ENCODE data around the gene NTSR2.

DNA sequence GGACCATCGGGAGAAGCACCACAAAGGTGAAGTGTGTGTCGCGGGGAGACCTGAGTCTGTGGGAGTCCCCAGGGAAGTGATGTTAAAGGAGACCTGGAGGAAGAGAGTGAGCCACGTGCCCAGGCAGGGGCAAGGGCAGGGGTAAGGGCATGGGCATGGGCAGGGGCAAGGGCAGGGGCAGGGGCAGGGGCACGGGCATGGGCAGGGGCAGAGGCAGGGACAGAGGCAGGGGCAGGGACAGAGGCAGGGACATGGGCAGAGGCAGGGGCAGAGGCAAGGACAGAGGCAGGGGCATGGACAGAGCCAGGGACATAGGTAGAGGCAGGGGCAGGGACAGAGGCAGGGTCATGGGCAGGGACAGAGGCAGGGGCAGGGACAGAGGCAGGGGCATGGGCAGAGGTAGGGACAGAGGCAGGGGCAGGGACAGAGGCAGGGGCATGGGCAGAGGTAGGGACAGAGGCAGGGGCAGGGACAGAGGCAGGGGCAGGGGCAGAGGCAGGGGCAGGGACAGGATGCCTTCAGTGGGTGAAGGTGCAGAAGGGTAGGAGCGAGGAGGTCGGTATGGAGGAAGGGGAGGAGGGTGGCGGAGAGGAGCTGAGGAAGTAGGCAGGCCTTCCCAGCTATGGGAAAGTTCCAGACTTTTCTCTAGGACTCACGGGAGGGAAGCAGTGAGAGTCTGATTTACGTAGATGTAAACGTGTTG is 33.3 kb downstream of the NTSR2 start:
- TF ChIP-seq TAF1 (IDR thresholded peaks at IDR 0.05; ENCODE audit: low read depth, low read length) (no peak), POLR2A (IDR thresholded peaks at IDR 0.05; ENCODE audit: control extremely low read depth in 1 of 2, low read depth in 2 of 2, low read length in 2 of 2) (no peak), RFX5 (IDR thresholded peaks at IDR 0.05; ENCODE audit: borderline replicate concordance, low read depth, low read length) (no peak), HDAC2 (IDR thresholded peaks at IDR 0.05; ENCODE audit: borderline replicate concordance in 1 of 2, low read depth in 2 of 2, low read length in 2 of 2) (no peak), EZH2 (IDR thresholded peaks at IDR 0.05; ENCODE audit: low read depth, low read length, severe bottlenecking) (no peak), CHD2 (IDR thresholded peaks at IDR 0.05; ENCODE audit: low read length) (no peak), BCL11A (IDR thresholded peaks at IDR 0.05; ENCODE audit: low read depth in 2 of 2, low read length in 2 of 2) (no peak), YY1 (IDR thresholded peaks at IDR 0.05; ENCODE audit: low read depth, low read length) (no peak), CEBPB (IDR thresholded peaks at IDR 0.05; ENCODE audit: low read depth, low read length) (no peak), TEAD4 (IDR thresholded peaks at IDR 0.05; ENCODE audit: low read depth, low read length) (no peak), EGR1 (IDR thresholded peaks at IDR 0.05; ENCODE audit: borderline replicate concordance, low read depth, low read length) (no peak)
- TF ChIP-seq, protein P1, sequence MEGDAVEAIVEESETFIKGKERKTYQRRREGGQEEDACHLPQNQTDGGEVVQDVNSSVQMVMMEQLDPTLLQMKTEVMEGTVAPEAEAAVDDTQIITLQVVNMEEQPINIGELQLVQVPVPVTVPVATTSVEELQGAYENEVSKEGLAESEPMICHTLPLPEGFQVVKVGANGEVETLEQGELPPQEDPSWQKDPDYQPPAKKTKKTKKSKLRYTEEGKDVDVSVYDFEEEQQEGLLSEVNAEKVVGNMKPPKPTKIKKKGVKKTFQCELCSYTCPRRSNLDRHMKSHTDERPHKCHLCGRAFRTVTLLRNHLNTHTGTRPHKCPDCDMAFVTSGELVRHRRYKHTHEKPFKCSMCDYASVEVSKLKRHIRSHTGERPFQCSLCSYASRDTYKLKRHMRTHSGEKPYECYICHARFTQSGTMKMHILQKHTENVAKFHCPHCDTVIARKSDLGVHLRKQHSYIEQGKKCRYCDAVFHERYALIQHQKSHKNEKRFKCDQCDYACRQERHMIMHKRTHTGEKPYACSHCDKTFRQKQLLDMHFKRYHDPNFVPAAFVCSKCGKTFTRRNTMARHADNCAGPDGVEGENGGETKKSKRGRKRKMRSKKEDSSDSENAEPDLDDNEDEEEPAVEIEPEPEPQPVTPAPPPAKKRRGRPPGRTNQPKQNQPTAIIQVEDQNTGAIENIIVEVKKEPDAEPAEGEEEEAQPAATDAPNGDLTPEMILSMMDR (IDR thresholded peaks at IDR 0.05; ENCODE audit: control extremely low read depth in 1 of 3, insufficient read depth in 1 of 3, low read depth in 1 of 3, low read length in 3 of 3): no peak
